IMR-90 (cell line): ENCODE measurements around the gene NKX2-3. TPM values are rescaled to one million over a fixed set of nuclear protein-coding genes. Genes with fewer than 3 reads are reported as not detected.
A peak's percentile ranks its signal among the peaks of the same experiment; 100 is the strongest.

Source experiments
- ATAC-seq: fragments of 200-7000 bp; cut with Tn5 transposase; 2 replicates; pipeline ENCODE4 v1.9.1; 2020; ENCODE audit warnings: low read depth, mild to moderate bottlenecking, moderate library complexity
- Bru-seq: library from RNA; stranded (reverse); fragments of 400-500 nt; gene quantifications from one replicate; lab custom pipeline; 2021; lab: Mats Ljungman, UMichigan
- BruChase-seq, 2 experiments: library from RNA; stranded (reverse); fragments of 400-500 nt; gene quantifications; one replicate each; lab custom pipeline; 2021; lab: Mats Ljungman, UMichigan
- BruUV-seq: library from RNA; stranded (reverse); fragments of 400-500 nt; replicated peaks from 2 replicates; lab custom pipeline; 2021; lab: Mats Ljungman, UMichigan
- CTCF ChIA-PET: fragments of 300-600 bp; formaldehyde crosslinking; extraction: SDS; loops from one replicate; lab custom pipeline; 2021; ENCODE audit warnings: antibody characterized with exemption; lab: Yijun Ruan, JAX
- POLR2A ChIA-PET: fragments of 300-600 bp; sonication (Branson Sonifier 250); formaldehyde crosslinking; loops from one replicate; lab custom pipeline; 2022; ENCODE audit warnings: antibody characterized with exemption; ENCODE audit not compliant: unreplicated experiment; lab: Charles Lee
- DNase-seq: peaks from one replicate; pipeline ENCODE4 v3.0.0; 2013
- H2AFZ ChIP-seq: replicated peaks from 2 replicates; pipeline ENCODE3; 2013; ENCODE audit warnings: low read length, mild to moderate bottlenecking; ENCODE audit not compliant: poor library complexity
- H2AK5ac ChIP-seq: 2 replicates; pipeline ENCODE4 v1.6.1; 2013; ENCODE audit warnings: low read depth, low read length, inconsistent platforms
- H2AK9ac ChIP-seq: replicated peaks from 2 replicates; pipeline ENCODE3; 2013; ENCODE audit warnings: mild to moderate bottlenecking, low read depth, low read length, moderate library complexity; ENCODE audit not compliant: poor library complexity
- H2BK120ac ChIP-seq: 2 replicates; pipeline ENCODE4 v1.6.1; 2013; ENCODE audit warnings: low read depth, low read length, inconsistent platforms
- H2BK15ac ChIP-seq: 3 replicates; pipeline ENCODE4 v1.6.1; 2013; ENCODE audit warnings: low read depth, low read length, inconsistent platforms
- H2BK20ac ChIP-seq: 2 replicates; pipeline ENCODE4 v1.6.1; 2013; ENCODE audit warnings: low read depth, mild to moderate bottlenecking, inconsistent platforms, low read length, moderate library complexity
- H2BK5ac ChIP-seq: 2 replicates; pipeline ENCODE4 v1.6.1; 2013; ENCODE audit warnings: mild to moderate bottlenecking, low read depth, low read length, inconsistent platforms; ENCODE audit not compliant: poor library complexity, severe bottlenecking
- H3K14ac ChIP-seq: replicated peaks from 2 replicates; pipeline ENCODE4 v1.6.1; 2013; ENCODE audit warnings: low read depth, low read length, inconsistent platforms
- H3K18ac ChIP-seq: 2 replicates; pipeline ENCODE4 v1.6.1; 2013; ENCODE audit warnings: low read depth, low read length, control low read depth
- H3K23ac ChIP-seq: 2 replicates; pipeline ENCODE4 v1.6.1; 2013; ENCODE audit warnings: low read depth, low read length, inconsistent platforms
- H3K27ac ChIP-seq: 2 replicates; pipeline ENCODE4 v1.5.1; 2013; ENCODE audit warnings: mild to moderate bottlenecking, control low read depth, low read length; ENCODE audit not compliant: insufficient read depth
- H3K27me3 ChIP-seq: 2 replicates; pipeline ENCODE4 v1.6.1; 2013; ENCODE audit warnings: low read length; ENCODE audit not compliant: control insufficient read depth, insufficient read depth
- H3K36me3 ChIP-seq: 2 replicates; pipeline ENCODE4 v1.6.1; 2013; ENCODE audit warnings: low read length, mixed read lengths; ENCODE audit not compliant: control insufficient read depth, insufficient read depth
- H3K4ac ChIP-seq: 2 replicates; pipeline ENCODE4 v1.6.1; 2013; ENCODE audit warnings: low read depth, low read length, inconsistent platforms
- H3K4me1 ChIP-seq: 2 replicates; pipeline ENCODE4 v1.6.1; 2013; ENCODE audit warnings: low read length, mixed read lengths; ENCODE audit not compliant: control insufficient read depth, insufficient read depth
- H3K4me2 ChIP-seq: 2 replicates; pipeline ENCODE4 v1.6.1; 2013; ENCODE audit warnings: low read depth, mild to moderate bottlenecking, control low read depth, low read length, moderate library complexity
- H3K4me3 ChIP-seq: 2 replicates; pipeline ENCODE4 v1.5.1; 2013; ENCODE audit warnings: low read depth, mild to moderate bottlenecking, control low read depth, low read length, moderate library complexity; ENCODE audit not compliant: insufficient read depth
- H3K56ac ChIP-seq: 2 replicates; pipeline ENCODE4 v1.6.1; 2013; ENCODE audit warnings: low read length, inconsistent platforms; ENCODE audit not compliant: insufficient read depth; ENCODE audit errors: extremely low read depth
- H3K79me1 ChIP-seq, 2 experiments: 2 replicates each; pipeline ENCODE4 v1.6.1; 2013; ENCODE audit warnings: low read length in 2 of 2, inconsistent platforms in 1 of 2, low read depth in 1 of 2
- H3K9ac ChIP-seq: 2 replicates; pipeline ENCODE4 v1.6.1; 2013; ENCODE audit warnings: low read depth, low read length, control low read depth
- H3K9me1 ChIP-seq: 2 replicates; pipeline ENCODE4 v1.6.1; 2013; ENCODE audit warnings: low read length, inconsistent platforms; ENCODE audit not compliant: insufficient read depth
- H3K9me3 ChIP-seq: 2 replicates; pipeline ENCODE4 v1.6.1; 2013; ENCODE audit warnings: low read length; ENCODE audit not compliant: control insufficient read depth, insufficient read depth
- H4K20me1 ChIP-seq: 2 replicates; pipeline ENCODE4 v1.6.1; 2013; ENCODE audit warnings: low read length, inconsistent platforms; ENCODE audit not compliant: insufficient read depth
- H4K5ac ChIP-seq: 2 replicates; pipeline ENCODE4 v1.6.1; 2013; ENCODE audit warnings: mild to moderate bottlenecking, low read depth, low read length, control low read depth
- H4K8ac ChIP-seq, 2 experiments: 2 replicates each; pipeline ENCODE4 v1.6.1; 2013; ENCODE audit warnings: low read depth in 2 of 2, low read length in 2 of 2, control low read depth in 1 of 2, inconsistent platforms in 1 of 2
- H4K91ac ChIP-seq: 2 replicates; pipeline ENCODE4 v1.6.1; 2013; ENCODE audit warnings: low read depth, low read length, inconsistent platforms; ENCODE audit not compliant: insufficient read depth
- CEBPB ChIP-seq: IDR thresholded peaks from 2 replicates; pipeline ENCODE4 v1.6.1; 2012; ENCODE audit warnings: low read depth, low read length, improper control_type of control experiment
- CHD1 ChIP-seq: IDR thresholded peaks from 2 replicates; pipeline ENCODE4 v1.6.1; 2012; ENCODE audit warnings: low read depth, low read length, improper control_type of control experiment
- CTCF ChIP-seq: conservative IDR thresholded peaks from 2 replicates; pipeline ENCODE4 v1.5.1; 2012; ENCODE audit warnings: mild to moderate bottlenecking, low read depth, low read length, improper control_type of control experiment
- ELK1 ChIP-seq: fragments of 150-350 bp; IDR thresholded peaks from 2 replicates; pipeline ENCODE4 v1.6.1; 2016; ENCODE audit warnings: low read depth, mild to moderate bottlenecking, low read length, moderate library complexity, borderline replicate concordance
- MAFK ChIP-seq: IDR thresholded peaks from 2 replicates; pipeline ENCODE4 v1.6.1; 2012; ENCODE audit warnings: low read depth, low read length, improper control_type of control experiment
- MAZ ChIP-seq: IDR thresholded peaks from 2 replicates; pipeline ENCODE4 v1.6.1; 2012; ENCODE audit warnings: low read depth, mild to moderate bottlenecking, low read length, improper control_type of control experiment, moderate library complexity, borderline replicate concordance
- MXI1 ChIP-seq: IDR thresholded peaks from 2 replicates; pipeline ENCODE4 v1.6.1; 2012; ENCODE audit warnings: low read depth, mild to moderate bottlenecking, low read length, moderate library complexity, borderline replicate concordance
- NFE2L2 ChIP-seq: fragments of 150-350 bp; IDR thresholded peaks from 2 replicates; pipeline ENCODE4 v1.6.1; 2016; ENCODE audit warnings: low read depth, mild to moderate bottlenecking, low read length
- POLR2A ChIP-seq: IDR thresholded peaks from 2 replicates; pipeline ENCODE4 v1.6.1; 2012; ENCODE audit warnings: mild to moderate bottlenecking, low read depth, low read length
- RAD21 ChIP-seq: IDR thresholded peaks from 2 replicates; pipeline ENCODE4 v1.6.1; 2012; ENCODE audit warnings: low read length, improper control_type of control experiment
- RFX5 ChIP-seq: IDR thresholded peaks from 2 replicates; pipeline ENCODE4 v1.8.0; 2012; ENCODE audit warnings: low read depth, mild to moderate bottlenecking, low read length, moderate library complexity
- SMC3 ChIP-seq: fragments of 150-350 bp; IDR thresholded peaks from 2 replicates; pipeline ENCODE4 v1.6.1; 2016; ENCODE audit warnings: low read depth, mild to moderate bottlenecking, antibody characterized with exemption, low read length, moderate library complexity
- USF2 ChIP-seq: fragments of 150-350 bp; IDR thresholded peaks from 2 replicates; pipeline ENCODE4 v1.6.1; 2017; ENCODE audit warnings: mild to moderate bottlenecking, antibody characterized with exemption, low read length, low read depth
- WGBS, 2 experiments: methylation state at CpG; one replicate each; pipeline versions ENCODE4 v1.1.5 to v1.1.7; 2013; ENCODE audit warnings: missing lambda C conversion rate in 2 of 2; ENCODE audit not compliant: insufficient read length in 1 of 2; ENCODE audit errors: extremely low coverage in 2 of 2; 5-methylcytosine and 5-hydroxymethylcytosine counted together
- dilution Hi-C: fragments of 300-500 bp; cut with HindIII; formaldehyde crosslinking; loops from one replicate; pipeline ENCODE4 v1.14.3; 2018; ENCODE audit warnings: low sequenced_read_pairs; ENCODE audit not compliant: unreplicated experiment
- in situ Hi-C: fragments of 300-500 bp; cut with MboI; formaldehyde crosslinking; loops from 3 replicates; pipeline ENCODE4 v1.14.3; 2019; ENCODE audit warnings: low sequenced_read_pairs, inconsistent platforms, mixed read lengths
- intact Hi-C: fragments of 100-400 bp; cut with micrococcal nuclease; formaldehyde crosslinking; loops from 2 replicates; pipeline ENCODE4 v1.10.0; 2022
- long read RNA-seq: library from polyadenylated mRNA; unstranded; transcript quantifications from one replicate; pipeline ENCODE4 v2.0.0, GENCODE V29; 2021; ENCODE audit not compliant: unreplicated experiment
- polyA plus RNA-seq, 3 experiments: library from polyadenylated mRNA; depleted of rRNA; stranded (reverse); fragments of >200 nt; gene quantifications; 2 replicates each; pipeline ENCODE4 v1.2.3, GENCODE V29; 2012; ENCODE audit warnings: low replicate concordance in 1 of 3
- total RNA-seq: library from RNA; depleted of rRNA; stranded (reverse); fragments of >200 nt; gene quantifications from 2 replicates; pipeline ENCODE4 v1.2.3, GENCODE V29; 2012; rRNA removed

Gene NKX2-3
- total RNA-seq (not detected in 2 replicates), polyA plus RNA-seq (2012; rRNA removed) (not detected in 2 replicates), Bru-seq, nascent RNA (not detected), BruChase-seq, experiment 1, labeled RNA remaining after a 6-hour chase (not detected), BruChase-seq, experiment 2, labeled RNA remaining after a 2-hour chase (not detected)
- polyA plus RNA-seq (2012; cell fraction: cytosol; rRNA removed): not detected in 2 replicates
- not detected in 2 replicates for polyA plus RNA-seq (2012; cell fraction: nucleus; rRNA removed; ENCODE audit: low replicate concordance)
- long read RNA-seq: 0 reads

- 0 out of 2 replicates have a peak within 1 kb of the TSS, but pooled peaks have one; percentile 20 for H3K4me2 ChIP-seq
- DNase-seq: peak; percentile 46
- BruUV-seq: no TSS peak
- TF ChIP-seq MAFK: no peak
- no peak for TF ChIP-seq USF2
- no peak for TF ChIP-seq ELK1
- TF ChIP-seq POLR2A: no peak
- no peak for TF ChIP-seq SMC3
- no peak for TF ChIP-seq CEBPB
- TF ChIP-seq MXI1: no peak
- TF ChIP-seq RAD21: no peak
- TF ChIP-seq MAZ: no peak
- TF ChIP-seq CHD1: no peak
- TF ChIP-seq CTCF: no peak
- no peak for TF ChIP-seq NFE2L2
- TF ChIP-seq RFX5: no peak
Observed at GRCh38 chr10:99532687-99533495, at the start of gene NKX2-3. Gene NKX2-3, plus strand, starts transcription at chr10:99532942. Its CDS starts 190 bp downstream, at chr10:99533132.

More at GRCh38 chr10:99532687-99533495, at the start of gene NKX2-3:
- 1% methylated on average over 26 of the region's 51 CpGs; no CpG with 5 or more reads in 1 of the 2 experiments for WGBS, 2 experiments
- Histone ChIP-seq H3K14ac (no peak within 1 kb of the TSS), H2BK5ac (no peak within 1 kb of the TSS), H3K18ac (no peak within 1 kb of the TSS), H3K9ac (no peak within 1 kb of the TSS), H2AK9ac (no peak within 1 kb of the TSS), H2BK20ac (no peak within 1 kb of the TSS), H2BK120ac (no peak within 1 kb of the TSS), H3K4ac (no peak within 1 kb of the TSS), H4K91ac (no peak within 1 kb of the TSS), H3K27ac (no peak within 1 kb of the TSS), H3K23ac (no peak within 1 kb of the TSS), H3K56ac (no peak within 1 kb of the TSS), H3K9me3 (peaks cover 26% of the 10 kb centered on the region), H4K8ac (no peak within 1 kb of the TSS), H2AK5ac (no peak within 1 kb of the TSS), H3K9me1 (no peaks in the 10 kb centered on the region), H3K79me1 (no peaks in the 10 kb centered on the region), H4K5ac (no peak within 1 kb of the TSS), H4K20me1 (peaks cover 3% of the 10 kb centered on the region; the same call in 1 of the 2 replicates), H3K36me3 (no peaks in the 10 kb centered on the region), H2BK15ac (no peak within 1 kb of the TSS), H3K27me3 (peaks cover 93% of the 10 kb centered on the region), H3K4me3 (no peak within 1 kb of the TSS), H2AFZ (peak within 1 kb of the TSS; percentile 46), H3K4me1 (peaks cover 4% of the 10 kb centered on the region; the same call in 1 of the 2 replicates)
- in situ Hi-C loops: no loop called here
- ChIA-PET CTCF (no interaction called here), POLR2A (no interaction called here)
- ATAC-seq: peak; percentile 57
- dilution Hi-C loops: no loop called here
- intact Hi-C loops: no loop called here
